HG03139 (cell line): Measurements from ENCODE around the gene MAD2L1BP.
A peak's percentile ranks its signal among the peaks of the same experiment; 100 is the strongest.
"Not testable (repeated sequence)": the region's sequence is repeated elsewhere in the genome, so short reads cannot be mapped to it uniquely, and the experiment has no call there.

ENCODE experiments used
- ATAC-seq: cut with Tn5 transposase; IDR thresholded peaks from one replicate; pipeline ENCODE4 v1.9.1; 2021; ENCODE audit not compliant: unreplicated experiment

MAD2L1BP gene, protein sequence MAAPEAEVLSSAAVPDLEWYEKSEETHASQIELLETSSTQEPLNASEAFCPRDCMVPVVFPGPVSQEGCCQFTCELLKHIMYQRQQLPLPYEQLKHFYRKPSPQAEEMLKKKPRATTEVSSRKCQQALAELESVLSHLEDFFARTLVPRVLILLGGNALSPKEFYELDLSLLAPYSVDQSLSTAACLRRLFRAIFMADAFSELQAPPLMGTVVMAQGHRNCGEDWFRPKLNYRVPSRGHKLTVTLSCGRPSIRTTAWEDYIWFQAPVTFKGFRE

DNA sequence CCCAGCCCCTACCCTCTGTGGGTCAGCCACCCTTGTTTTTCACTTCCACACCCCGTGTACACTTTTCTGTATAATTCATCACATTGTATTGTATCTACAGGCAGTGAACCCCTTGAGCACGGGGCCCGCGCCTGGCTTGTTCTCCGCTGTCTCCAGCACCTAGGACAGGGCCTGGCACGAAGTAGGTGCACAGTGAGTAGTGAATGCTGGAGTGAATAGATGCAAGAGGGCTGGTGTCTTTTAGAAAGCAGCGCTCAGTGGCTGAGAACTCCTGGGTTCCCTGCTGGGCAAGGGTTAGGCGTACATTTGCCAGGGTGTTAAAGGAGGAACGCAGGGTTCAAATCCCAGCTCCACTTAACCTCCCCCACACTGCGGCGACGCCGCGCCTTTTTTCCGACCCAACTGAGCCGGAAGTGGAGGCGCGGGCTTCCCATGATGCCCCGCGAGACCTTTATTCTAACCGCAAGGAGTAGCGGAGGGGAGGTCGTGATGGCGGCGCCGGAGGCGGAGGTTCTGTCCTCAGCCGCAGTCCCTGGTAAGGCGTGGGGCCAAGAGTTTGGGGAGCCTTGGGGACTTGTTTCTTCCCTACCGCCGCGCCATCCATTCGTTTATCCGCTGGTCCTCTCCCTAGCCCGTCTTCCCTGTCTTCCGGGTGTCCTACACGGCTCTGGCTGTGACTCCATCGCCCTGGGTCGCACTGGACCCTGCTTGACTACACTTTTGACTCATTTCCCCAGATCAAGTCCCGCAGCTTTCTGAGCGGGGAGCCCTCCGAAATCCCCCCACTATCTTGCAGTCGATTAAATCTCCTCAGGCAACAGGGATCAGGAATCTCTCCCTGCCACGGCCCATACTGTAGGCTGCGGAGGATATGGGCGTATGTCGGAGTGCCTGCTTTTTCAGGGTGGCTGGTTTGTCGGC lies at the start of gene MAD2L1BP:
MAD2L1BP (plus strand) TSS at position 454 of the 921 bp plus-strand sequence; CDS start at position 490, 36 bp downstream.
- ATAC-seq: peak; percentile 71

DNA sequence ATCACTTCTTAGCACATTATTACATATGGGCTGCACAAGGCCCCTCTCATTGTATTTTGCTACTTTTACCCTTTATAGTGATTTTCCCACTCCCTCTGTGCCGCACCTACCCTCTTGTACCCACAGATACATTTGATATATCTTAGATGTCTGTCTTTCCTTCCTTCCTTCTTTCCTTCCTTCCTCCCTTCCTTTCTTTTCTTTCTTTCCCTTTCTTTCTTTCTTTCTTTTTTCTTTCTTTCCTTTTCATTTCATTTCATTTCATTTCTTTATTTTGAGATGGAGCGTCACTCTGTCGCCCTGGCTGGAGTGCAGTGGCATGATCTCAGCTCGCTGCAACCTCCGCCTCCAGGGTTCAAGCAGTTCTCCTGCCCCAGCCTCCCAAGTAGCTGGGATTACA lies 47.4 kb upstream of the MAD2L1BP start:
- no peak for ATAC-seq

DNA sequence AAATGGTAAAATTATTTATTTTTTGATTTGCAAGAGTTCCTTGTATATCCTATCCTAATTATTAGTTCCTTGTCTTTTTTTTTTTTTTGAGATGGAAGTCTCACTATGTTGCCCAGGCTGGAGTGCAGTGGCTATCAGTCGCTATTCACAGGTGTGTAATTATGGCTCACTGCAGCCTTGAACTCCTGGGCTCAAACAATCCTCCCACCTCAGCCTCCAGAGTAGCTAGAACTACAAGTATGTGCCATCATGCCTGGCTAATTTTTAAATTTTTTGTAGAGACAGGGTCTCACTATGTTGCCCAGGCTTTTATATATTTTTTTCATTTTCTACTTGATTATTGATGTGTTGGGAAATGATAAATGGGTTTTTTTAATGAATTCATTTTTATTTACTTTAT lies 46.1 kb upstream of the MAD2L1BP start:
- ATAC-seq: not testable (repeated sequence)

DNA sequence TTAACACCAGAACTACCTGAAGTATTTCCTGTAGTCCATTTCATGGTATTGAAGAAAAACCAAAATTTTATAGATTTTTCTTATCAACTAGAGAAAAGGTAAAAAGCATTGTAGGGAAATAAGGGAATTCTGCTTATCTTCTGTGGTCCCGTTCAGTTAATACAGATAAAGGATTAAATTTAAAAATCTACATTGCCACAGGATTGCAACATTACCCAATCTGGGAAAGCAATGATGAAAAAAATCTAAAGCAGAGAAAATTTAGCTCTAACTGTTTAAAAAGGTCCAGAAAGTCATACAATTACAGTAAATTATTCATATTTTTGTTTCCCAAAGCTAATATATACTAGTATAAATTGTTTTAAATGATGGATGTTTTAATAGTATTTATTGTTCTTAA lies 41.7 kb upstream of the MAD2L1BP start:
- no peak for ATAC-seq

- no peak for ATAC-seq
Observed at GRCh38 chr6:43600595-43600994, 35.0 kb upstream of the MAD2L1BP start.

DNA sequence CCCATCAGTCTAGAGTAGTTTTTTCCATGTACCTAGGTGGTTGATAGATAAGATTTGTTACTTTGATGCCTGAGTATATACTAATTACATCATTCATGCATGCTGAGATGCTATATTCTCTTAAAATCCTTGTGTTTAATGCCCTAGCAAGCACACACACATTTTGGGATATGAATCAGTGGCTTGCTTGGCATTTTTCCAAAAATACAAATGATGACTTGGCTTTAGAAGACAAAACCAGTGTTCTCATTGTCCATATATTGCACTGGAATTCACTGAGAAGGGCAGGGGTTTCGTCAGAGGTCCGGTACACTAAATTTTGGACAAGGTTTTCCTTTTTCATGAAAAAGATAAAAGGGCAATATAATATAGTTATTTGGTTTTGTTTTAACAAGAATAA lies 31.5 kb upstream of the MAD2L1BP start:
- ATAC-seq: no peak

GRCh38 chr6:43606019-43606418 lies 29.6 kb upstream of the MAD2L1BP start:
- no peak for ATAC-seq

DNA sequence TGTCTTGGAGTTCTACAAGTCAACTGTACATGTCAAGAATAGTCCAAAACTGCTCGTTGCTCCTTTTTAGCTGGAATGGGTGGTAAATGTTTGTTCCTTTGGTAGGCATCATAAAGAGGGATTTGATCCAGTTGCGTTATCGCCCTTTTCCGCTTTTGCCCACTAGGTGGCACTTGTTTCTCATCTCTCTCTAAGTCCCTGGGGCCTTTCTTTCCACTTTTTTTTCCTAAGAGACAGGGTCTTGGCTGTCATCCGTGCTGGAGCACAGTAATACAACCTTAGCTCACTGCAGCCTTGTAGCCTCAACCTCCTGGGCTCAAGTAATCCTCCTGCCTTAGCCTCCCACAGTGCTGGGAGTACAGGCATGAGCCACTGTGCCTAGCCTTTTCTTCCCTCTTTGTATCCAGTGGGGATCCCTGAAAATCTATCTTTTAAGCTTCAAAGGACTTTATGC lies 27.3 kb upstream of the MAD2L1BP start:
- no peak for ATAC-seq

GRCh38 chr6:43608807-43609206 lies 26.8 kb upstream of the MAD2L1BP start:
- ATAC-seq: no peak

DNA sequence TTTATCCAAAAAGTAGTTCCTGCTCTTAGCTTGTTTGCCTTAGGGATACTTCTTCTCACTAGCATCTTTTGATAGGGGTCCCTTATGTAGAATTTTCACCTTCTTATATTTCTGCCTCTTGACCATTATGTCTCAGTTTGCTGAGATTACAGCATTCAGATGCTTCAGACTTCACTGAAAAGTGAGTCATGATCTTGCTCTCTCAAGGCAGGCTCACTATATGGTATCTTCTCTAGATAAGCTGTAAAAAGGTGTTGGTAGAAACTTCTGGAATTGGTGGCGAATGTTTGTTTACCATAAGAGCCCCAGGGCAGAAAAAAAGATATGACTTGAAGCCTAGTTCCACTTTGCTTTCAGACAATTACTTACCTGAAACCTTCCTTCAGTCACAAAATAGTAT lies 26.2 kb upstream of the MAD2L1BP start:
- ATAC-seq: no peak

GRCh38 chr6:43610431-43610830 lies 25.2 kb upstream of the MAD2L1BP start:
- ATAC-seq: no peak

GRCh38 chr6:43613721-43614395 lies 21.8 kb upstream of the MAD2L1BP start:
- no peak for ATAC-seq

GRCh38 chr6:43614396-43614730 lies 21.3 kb upstream of the MAD2L1BP start:
- no peak for ATAC-seq

- no peak for ATAC-seq
Observed at GRCh38 chr6:43616725-43617472, 18.7 kb upstream of the MAD2L1BP start.

DNA sequence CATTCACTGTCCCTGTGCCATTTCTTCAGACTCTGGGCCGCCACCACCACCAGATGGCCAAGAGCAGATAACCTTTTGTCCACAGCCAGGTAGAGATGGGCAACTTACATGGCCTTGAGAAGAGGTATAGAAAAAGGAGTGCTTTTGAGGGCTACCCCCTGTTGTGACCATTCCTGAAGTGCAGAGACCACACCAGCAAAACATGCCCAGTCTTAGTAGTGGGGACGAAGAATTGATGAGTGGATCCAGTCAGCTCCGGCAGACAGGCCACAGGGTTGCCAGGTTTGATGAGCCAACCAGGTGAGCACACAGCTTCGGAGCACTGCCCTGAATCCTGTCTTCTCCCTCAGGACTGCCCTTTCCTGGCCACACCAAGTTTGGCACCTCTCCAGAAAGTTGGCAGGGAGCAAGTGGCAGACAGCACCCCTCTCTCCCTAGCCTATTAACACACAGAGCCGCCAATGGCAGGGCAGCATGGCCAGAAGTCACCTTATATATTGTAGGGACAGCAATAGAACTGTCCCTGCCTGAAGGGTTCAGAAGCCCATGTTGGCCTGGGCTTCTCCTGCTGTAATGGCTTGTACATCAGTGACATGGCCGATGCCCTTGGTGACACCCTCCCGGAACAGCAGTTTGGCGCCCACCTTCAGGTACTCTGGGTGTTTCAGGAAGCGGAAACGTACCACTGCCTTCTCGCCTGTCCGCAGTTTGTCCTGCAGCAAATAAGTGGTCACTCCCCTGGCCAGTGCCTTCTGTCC lies 14.4 kb upstream of the MAD2L1BP start:
- no peak for ATAC-seq

- ATAC-seq: no peak
Observed at GRCh38 chr6:43621836-43622180, 13.8 kb upstream of the MAD2L1BP start.

GRCh38 chr6:43622541-43622940 lies 13.1 kb upstream of the MAD2L1BP start:
- no peak for ATAC-seq

- no peak for ATAC-seq
Observed at GRCh38 chr6:43623880-43624785, 11.5 kb upstream of the MAD2L1BP start.

DNA sequence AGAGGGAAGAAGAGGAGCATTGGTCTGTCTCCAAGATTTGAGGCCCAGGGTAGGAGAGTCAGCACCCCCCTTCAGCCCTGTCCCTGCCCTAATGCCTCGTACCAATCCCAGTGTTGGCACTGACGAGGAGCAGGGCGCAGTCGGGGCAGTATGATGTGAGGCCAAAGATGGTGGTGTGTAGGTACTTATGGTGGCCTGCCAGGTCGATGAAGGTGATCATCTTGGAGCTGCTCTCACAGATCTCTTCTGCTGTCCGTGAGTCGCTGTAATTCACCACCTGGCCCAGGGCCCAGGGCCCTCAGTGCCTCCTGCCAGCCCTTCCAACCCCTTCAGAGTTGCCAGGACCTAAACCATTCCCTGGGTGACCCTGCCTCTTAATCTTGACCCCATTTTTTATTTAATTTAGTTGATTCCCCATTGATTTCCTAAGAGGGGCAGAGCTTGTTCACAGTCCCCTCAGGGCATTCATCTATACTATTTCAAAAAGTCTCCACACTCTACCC lies 10.8 kb upstream of the MAD2L1BP start:
- no peak for ATAC-seq
